Subcutaneous abdominal adipose tissue (tissue), 5 donors: ENCODE data around the gene SNRPA1.
"Not testable (repeated sequence)": the region's sequence is repeated elsewhere in the genome, so short reads cannot be mapped to it uniquely, and the experiment has no call there.

Experiments used
- H3K27ac ChIP-seq: one replicate; pipeline ENCODE4 v1.7.0; 2013; ENCODE audit warnings: low read depth, mild to moderate bottlenecking, inconsistent platforms, low read length, moderate library complexity
- H3K27me3 ChIP-seq, 5 donors: one replicate each; pipeline ENCODE4 v1.7.0; 2013; ENCODE audit warnings: low read length in 5 of 5, inconsistent platforms in 1 of 5; ENCODE audit not compliant: control insufficient read depth in 5 of 5, insufficient read depth in 4 of 5
- H3K36me3 ChIP-seq, 5 donors: one replicate each; pipeline ENCODE4 v1.7.0; 2013; ENCODE audit warnings: low read length in 5 of 5; ENCODE audit not compliant: control insufficient read depth in 5 of 5, insufficient read depth in 5 of 5
- H3K4me1 ChIP-seq, 5 donors: one replicate each; pipeline ENCODE4 v1.7.0; 2013; ENCODE audit warnings: low read length in 5 of 5, mild to moderate bottlenecking in 3 of 5, moderate library complexity in 1 of 5; ENCODE audit not compliant: control insufficient read depth in 5 of 5, insufficient read depth in 5 of 5
- H3K4me3 ChIP-seq, 5 donors: one replicate each; pipeline ENCODE4 v1.7.0; 2013; ENCODE audit warnings: low read length in 5 of 5, low read depth in 1 of 5
- H3K9ac ChIP-seq, 5 donors: one replicate each; pipeline ENCODE4 v1.7.0; 2013; ENCODE audit warnings: low read length in 5 of 5, mild to moderate bottlenecking in 4 of 5, moderate library complexity in 3 of 5
- H3K9me3 ChIP-seq, 5 donors: one replicate each; pipeline ENCODE4 v1.7.0; 2013; ENCODE audit warnings: low read length in 5 of 5; ENCODE audit not compliant: control insufficient read depth in 5 of 5
- donor health status: healthy.
- donor health status: healthy.
- donor health status: healthy.
- donor health status: healthy.
- donor health status: healthy.

The SNRPA1 gene

GRCh38 chr15:101295607-101296161 lies 636 bp upstream of the SNRPA1 start:
- H3K4me1 ChIP-seq, result peaks cover 7 to 27% (median 24%) of the 10 kb centered on the region in 5 donors
- H3K4me3 ChIP-seq, result peak overlapping the region; percentile 86 to 99 (median 96)
- H3K36me3 ChIP-seq, result peaks cover 0 to 6% (median 0%) of the 10 kb centered on the region in 5 donors
- peak overlapping the region; percentile 95 for H3K27ac ChIP-seq
- H3K9ac ChIP-seq, result peak overlapping the region; percentile 80 to 96 (median 92)
- no peaks in the 10 kb centered on the region for H3K9me3 ChIP-seq
- no peaks in the 10 kb centered on the region for H3K27me3 ChIP-seq

- Histone ChIP-seq H3K4me1 (peaks cover 7 to 29% (median 24%) of the 10 kb centered on the region in 5 donors), H3K27ac (peak overlapping the region; percentile 95), H3K27me3 (no peaks in the 10 kb centered on the region), H3K36me3 (peaks cover 0 to 16% (median 8%) of the 10 kb centered on the region in 5 donors), H3K4me3 (peak overlapping the region; percentile 86 to 99 (median 96)), H3K9ac (peak overlapping the region in 4 of 5 donors; percentile 0 to 96 (median 28)), H3K9me3 (no peaks in the 10 kb centered on the region)
Measured at GRCh38 chr15:101293122-101293521, 1.9 kb downstream of the SNRPA1 start.

- no peaks in the 10 kb centered on the region for H3K9me3 ChIP-seq
- H3K4me1 ChIP-seq, result peaks cover 7 to 13% (median 13%) of the 10 kb centered on the region in 5 donors
- no peaks in the 10 kb centered on the region for H3K27me3 ChIP-seq
- H3K4me3 ChIP-seq, result no peak overlapping the region
- H3K27ac ChIP-seq, result no peak overlapping the region
- peaks cover 21 to 46% (median 34%) of the 10 kb centered on the region in 5 donors for H3K36me3 ChIP-seq
- H3K9ac ChIP-seq, result no peak overlapping the region
Measured at GRCh38 chr15:101288905-101289513, 6.0 kb downstream of the SNRPA1 start.

GRCh38 chr15:101287342-101287741 lies 7.7 kb downstream of the SNRPA1 start:
- H3K9ac ChIP-seq, H3K4me3 ChIP-seq, H3K27ac ChIP-seq, H3K9me3 ChIP-seq, H3K4me1 ChIP-seq, H3K27me3 ChIP-seq: not testable (repeated sequence)
- peaks cover 28 to 60% (median 44%) of the 10 kb centered on the region in 5 donors for H3K36me3 ChIP-seq

- no peaks in the 10 kb centered on the region for H3K27me3 ChIP-seq
- peaks cover 33 to 64% (median 49%) of the 10 kb centered on the region in 5 donors for H3K36me3 ChIP-seq
- H3K4me1 ChIP-seq, result peaks cover 0 to 3% (median 0%) of the 10 kb centered on the region in 5 donors
- no peaks in the 10 kb centered on the region for H3K9me3 ChIP-seq
- no peak overlapping the region for H3K27ac ChIP-seq
- no peak overlapping the region for H3K4me3 ChIP-seq
- no peak overlapping the region for H3K9ac ChIP-seq
Measured at GRCh38 chr15:101286471-101287114, 8.5 kb downstream of the SNRPA1 start.

GRCh38 chr15:101283931-101284330 lies 11.1 kb downstream of the SNRPA1 start:
- H3K9ac ChIP-seq, result no peak overlapping the region
- peaks cover 38 to 73% (median 60%) of the 10 kb centered on the region in 5 donors for H3K36me3 ChIP-seq
- H3K4me1 ChIP-seq, result peaks cover 0 to 3% (median 0%) of the 10 kb centered on the region in 5 donors
- H3K4me3 ChIP-seq, result no peak overlapping the region
- no peak overlapping the region for H3K27ac ChIP-seq
- no peaks in the 10 kb centered on the region for H3K9me3 ChIP-seq
- H3K27me3 ChIP-seq, result no peaks in the 10 kb centered on the region

GRCh38 chr15:101280007-101280406 lies 15.0 kb downstream of the SNRPA1 start:
- peaks cover 0 to 22% (median 19%) of the 10 kb centered on the region in 5 donors for H3K4me1 ChIP-seq
- peaks cover 25 to 54% (median 41%) of the 10 kb centered on the region in 5 donors for H3K36me3 ChIP-seq
- H3K27ac ChIP-seq, result no peak overlapping the region
- no peak overlapping the region for H3K4me3 ChIP-seq
- no peaks in the 10 kb centered on the region for H3K27me3 ChIP-seq
- H3K9ac ChIP-seq, result no peak overlapping the region
- no peaks in the 10 kb centered on the region for H3K9me3 ChIP-seq

GRCh38 chr15:101277943-101278564 lies 17.0 kb downstream of the SNRPA1 start:
- Histone ChIP-seq H3K27me3 (no peaks in the 10 kb centered on the region), H3K4me1 (peaks cover 0 to 22% (median 19%) of the 10 kb centered on the region in 5 donors), H3K27ac (no peak overlapping the region), H3K36me3 (peaks cover 30 to 56% (median 48%) of the 10 kb centered on the region in 5 donors), H3K4me3 (peak overlapping the region; percentile 61 to 96 (median 89)), H3K9me3 (no peaks in the 10 kb centered on the region), H3K9ac (peak overlapping the region in 4 of 5 donors; percentile 28 to 90 (median 41))

GRCh38 chr15:101277038-101277822 lies 17.8 kb downstream of the SNRPA1 start, which contains the start of gene SELENOS:
SELENOS (minus strand) TSS chr15:101277485; CDS start chr15:101277417, 68 bp downstream.
- H3K9ac ChIP-seq, result peak within 1 kb of the TSS; percentile 83 to 92 (median 87)
- no peaks in the 10 kb centered on the region for H3K9me3 ChIP-seq
- peaks cover 29 to 56% (median 46%) of the 10 kb centered on the region in 5 donors for H3K36me3 ChIP-seq
- peak within 1 kb of the TSS; percentile 82 to 96 (median 92) for H3K4me3 ChIP-seq
- peaks cover 0 to 22% (median 19%) of the 10 kb centered on the region in 5 donors for H3K4me1 ChIP-seq
- peak within 1 kb of the TSS; percentile 84 for H3K27ac ChIP-seq
- no peaks in the 10 kb centered on the region for H3K27me3 ChIP-seq
